Endothelial cell of hepatic sinusoid (primary cell): Measurements from ENCODE around the gene HK3.

ENCODE experiments used
- in situ Hi-C: cut with HindIII; loops from 2 replicates; pipeline ENCODE4 v1.10.0; 2017; ENCODE audit warnings: low sequenced_read_pairs

Gene HK3

GRCh38 chr5:176899296-176899891, at the start of gene HK3:
TSS of gene HK3 (minus strand) at chr5:176899346. CDS start at chr5:176896159, 3,187 bp downstream.
- in situ Hi-C loops = no loop called here

- in situ Hi-C loops = no loop called here
Observed at GRCh38 chr5:176948458-176948857, 49.3 kb upstream of the HK3 start.

- in situ Hi-C loops = no loop called here
Observed at GRCh38 chr5:176947847-176948246, 48.7 kb upstream of the HK3 start.

GRCh38 chr5:176944268-176944667, 45.1 kb upstream of the HK3 start:
- in situ Hi-C loops = no loop called here

GRCh38 chr5:176943816-176944215, 44.7 kb upstream of the HK3 start:
- in situ Hi-C loops = no loop called here

- in situ Hi-C loops = no loop called here
Observed at GRCh38 chr5:176941951-176942350, 42.8 kb upstream of the HK3 start.

GRCh38 chr5:176938472-176938871, 39.3 kb upstream of the HK3 start:
- in situ Hi-C loops = no loop called here

GRCh38 chr5:176935017-176935416, 35.9 kb upstream of the HK3 start:
- in situ Hi-C loops = no loop called here

- in situ Hi-C loops = no loop called here
Observed at GRCh38 chr5:176934309-176934930, 35.3 kb upstream of the HK3 start.

GRCh38 chr5:176929654-176930053, 30.5 kb upstream of the HK3 start:
- in situ Hi-C loops = no loop called here

GRCh38 chr5:176927562-176927961, 28.4 kb upstream of the HK3 start:
- in situ Hi-C loops = no loop called here

GRCh38 chr5:176922817-176923216, 23.7 kb upstream of the HK3 start:
- in situ Hi-C loops = no loop called here

- in situ Hi-C loops = no loop called here
Observed at GRCh38 chr5:176921714-176922113, 22.6 kb upstream of the HK3 start.

GRCh38 chr5:176918613-176919012, 19.5 kb upstream of the HK3 start:
- in situ Hi-C loops = no loop called here

GRCh38 chr5:176916337-176916736, 17.2 kb upstream of the HK3 start:
- in situ Hi-C loops = no loop called here

GRCh38 chr5:176915906-176916305, 16.8 kb upstream of the HK3 start:
- in situ Hi-C loops = no loop called here

GRCh38 chr5:176912115-176912514, 13.0 kb upstream of the HK3 start:
- in situ Hi-C loops = no loop called here

GRCh38 chr5:176908675-176909368, 9.7 kb upstream of the HK3 start:
- in situ Hi-C loops = no loop called here

GRCh38 chr5:176906796-176907195, 7.7 kb upstream of the HK3 start:
- in situ Hi-C loops = no loop called here

- in situ Hi-C loops = no loop called here
Observed at GRCh38 chr5:176906126-176906525, 7.0 kb upstream of the HK3 start.

- in situ Hi-C loops = loop anchor here (5.0 kb wide), 1 partner anchor 102 kb away; no protein-coding TSS in a partner anchor
Observed at GRCh38 chr5:176904276-176904675, 5.1 kb upstream of the HK3 start.
